HAP-1 (cell line): ENCODE results near the gene RACK1.
"Not testable (repeated sequence)": the region's sequence is repeated elsewhere in the genome, so short reads cannot be mapped to it uniquely, and the experiment has no call there.

Source experiments
- DNase-seq, 2 experiments: peaks; one replicate each; pipeline ENCODE4 v3.0.0-alpha.2; 2016 to 2020; ENCODE audit warnings: low spot score in 2 of 2
- H3K27me3 ChIP-seq: fragments of 250-450 bp; sonication (Bioruptor Pico); 2 replicates; pipeline ENCODE4 v1.5.1; 2020; ENCODE audit warnings: low read depth, mild to moderate bottlenecking, moderate library complexity
- H3K36me3 ChIP-seq: fragments of 250-450 bp; sonication (Bioruptor Pico); replicated peaks from 2 replicates; pipeline ENCODE4 v1.5.1; 2020; ENCODE audit warnings: mild to moderate bottlenecking
- H3K4me1 ChIP-seq: fragments of 250-450 bp; sonication (Bioruptor Pico); 2 replicates; pipeline ENCODE4 v1.5.1; 2020; ENCODE audit warnings: mild to moderate bottlenecking
- H3K4me3 ChIP-seq: fragments of 250-450 bp; sonication (Bioruptor Pico); 2 replicates; pipeline ENCODE4 v1.5.1; 2020; ENCODE audit warnings: mild to moderate bottlenecking, moderate library complexity
- H3K9me3 ChIP-seq: fragments of 250-450 bp; sonication (Bioruptor Pico); 2 replicates; pipeline ENCODE4 v1.5.1; 2020; ENCODE audit warnings: mild to moderate bottlenecking, moderate library complexity
- in situ Hi-C: fragments of 300-500 bp; cut with MboI; formaldehyde crosslinking; loops from 3 replicates; pipeline ENCODE4 v1.14.3; 2020; ENCODE audit warnings: low sequenced_read_pairs, inconsistent platforms, mixed read lengths

RACK1 gene

GRCh38 chr5:181219262-181220177 lies 24.2 kb downstream of the RACK1 start:
- in situ Hi-C loops, result loop anchor here (5.0 kb wide), 1 partner anchor 32 kb away; no protein-coding TSS in a partner anchor
- H3K9me3 ChIP-seq, result no peaks in the 10 kb centered on the region
- no peaks in the 10 kb centered on the region for H3K27me3 ChIP-seq
- H3K36me3 ChIP-seq, result no peaks in the 10 kb centered on the region
- H3K4me1 ChIP-seq, result peaks cover 13% of the 10 kb centered on the region
- no peak for DNase-seq
- H3K4me3 ChIP-seq, result no peak overlapping the region

GRCh38 chr5:181218795-181219124 lies 24.9 kb downstream of the RACK1 start:
- DNase-seq, result no peak
- no peaks in the 10 kb centered on the region for H3K36me3 ChIP-seq
- peak overlapping the region; percentile 39 for H3K4me3 ChIP-seq
- in situ Hi-C loops, result no loop called here
- peaks cover 11% of the 10 kb centered on the region for H3K4me1 ChIP-seq
- H3K27me3 ChIP-seq, result no peaks in the 10 kb centered on the region
- no peaks in the 10 kb centered on the region for H3K9me3 ChIP-seq

- H3K9me3 ChIP-seq, result no peaks in the 10 kb centered on the region
- no peaks in the 10 kb centered on the region for H3K27me3 ChIP-seq
- H3K4me1 ChIP-seq, result peaks cover 10% of the 10 kb centered on the region
- H3K4me3 ChIP-seq, result peak overlapping the region; percentile 39
- DNase-seq, result peak in 1 of 2 experiments; percentile 32
- no peaks in the 10 kb centered on the region for H3K36me3 ChIP-seq
- in situ Hi-C loops, result no loop called here
Measured at GRCh38 chr5:181217803-181218062, 26.0 kb downstream of the RACK1 start.

GRCh38 chr5:181217111-181217802 lies 26.4 kb downstream of the RACK1 start:
- Histone ChIP-seq H3K4me1 (peaks cover 6% of the 10 kb centered on the region; the same call in 1 of the 2 replicates), H3K9me3 (no peaks in the 10 kb centered on the region), H3K27me3 (no peaks in the 10 kb centered on the region), H3K4me3 (peak overlapping the region; percentile 39), H3K36me3 (no peaks in the 10 kb centered on the region)
- DNase-seq, result peak in 1 of 2 experiments; percentile 81
- in situ Hi-C loops, result no loop called here

- H3K27me3 ChIP-seq, result no peaks in the 10 kb centered on the region
- H3K4me3 ChIP-seq, result peak overlapping the region; percentile 39
- in situ Hi-C loops, result no loop called here
- no peaks in the 10 kb centered on the region for H3K9me3 ChIP-seq
- peak in 1 of 2 experiments; percentile 58 for DNase-seq
- H3K36me3 ChIP-seq, result no peaks in the 10 kb centered on the region
- peaks cover 6% of the 10 kb centered on the region; the same call in 1 of the 2 replicates for H3K4me1 ChIP-seq
Measured at GRCh38 chr5:181215997-181216989, 27.4 kb downstream of the RACK1 start.

GRCh38 chr5:181214249-181214648 lies 29.5 kb downstream of the RACK1 start:
- H3K36me3 ChIP-seq, H3K4me1 ChIP-seq, DNase-seq, H3K27me3 ChIP-seq, H3K9me3 ChIP-seq, in situ Hi-C loops, H3K4me3 ChIP-seq: not testable (repeated sequence)

GRCh38 chr5:181212934-181213333 lies 30.8 kb downstream of the RACK1 start:
- no peak for DNase-seq
- Histone ChIP-seq H3K4me1 (peaks cover 4% of the 10 kb centered on the region), H3K4me3 (no peak overlapping the region), H3K36me3 (no peaks in the 10 kb centered on the region), H3K9me3 (no peaks in the 10 kb centered on the region), H3K27me3 (no peaks in the 10 kb centered on the region)
- in situ Hi-C loops, result no loop called here

GRCh38 chr5:181212080-181212479 lies 31.6 kb downstream of the RACK1 start:
- H3K9me3 ChIP-seq, result no peaks in the 10 kb centered on the region
- H3K36me3 ChIP-seq, result no peaks in the 10 kb centered on the region
- in situ Hi-C loops, result no loop called here
- no peaks in the 10 kb centered on the region; the same call in none of the 2 replicates for H3K4me1 ChIP-seq
- DNase-seq, result no peak
- H3K4me3 ChIP-seq, result no peak overlapping the region
- no peaks in the 10 kb centered on the region for H3K27me3 ChIP-seq

- no peaks in the 10 kb centered on the region for H3K9me3 ChIP-seq
- no peaks in the 10 kb centered on the region for H3K36me3 ChIP-seq
- peaks cover 3% of the 10 kb centered on the region for H3K4me1 ChIP-seq
- in situ Hi-C loops, result no loop called here
- H3K27me3 ChIP-seq, result no peaks in the 10 kb centered on the region
- no peak overlapping the region for H3K4me3 ChIP-seq
- no peak for DNase-seq
Measured at GRCh38 chr5:181211208-181211607, 32.5 kb downstream of the RACK1 start.

GRCh38 chr5:181210698-181211097 lies 33.0 kb downstream of the RACK1 start:
- H3K27me3 ChIP-seq, H3K4me3 ChIP-seq, H3K36me3 ChIP-seq, DNase-seq, H3K4me1 ChIP-seq, in situ Hi-C loops, H3K9me3 ChIP-seq: not testable (repeated sequence)

- H3K36me3 ChIP-seq, H3K9me3 ChIP-seq, H3K27me3 ChIP-seq, DNase-seq, in situ Hi-C loops, H3K4me3 ChIP-seq: not testable (repeated sequence)
- peaks cover 12% of the 10 kb centered on the region for H3K4me1 ChIP-seq
Measured at GRCh38 chr5:181210148-181210547, 33.6 kb downstream of the RACK1 start.

- in situ Hi-C loops, H3K9me3 ChIP-seq, DNase-seq, H3K4me3 ChIP-seq, H3K27me3 ChIP-seq, H3K36me3 ChIP-seq: not testable (repeated sequence)
- peaks cover 12% of the 10 kb centered on the region for H3K4me1 ChIP-seq
Measured at GRCh38 chr5:181209006-181209405, 34.7 kb downstream of the RACK1 start.

GRCh38 chr5:181207960-181208253 lies 35.8 kb downstream of the RACK1 start:
- no peaks in the 10 kb centered on the region for H3K9me3 ChIP-seq
- H3K27me3 ChIP-seq, result no peaks in the 10 kb centered on the region
- no peaks in the 10 kb centered on the region for H3K36me3 ChIP-seq
- no peak for DNase-seq
- in situ Hi-C loops, result no loop called here
- H3K4me3 ChIP-seq, result peak overlapping the region; percentile 42
- peaks cover 12% of the 10 kb centered on the region for H3K4me1 ChIP-seq
